Tongue (tissue), 2 donors: ENCODE data around the gene PKIG. TPM values are rescaled to one million over a fixed set of nuclear protein-coding genes. Genes with fewer than 3 reads are reported as not detected.
"Not testable (repeated sequence)": the region's sequence is repeated elsewhere in the genome, so short reads cannot be mapped to it uniquely, and the experiment has no call there.

ENCODE experiments used
- DNase-seq: peaks from one replicate; pipeline ENCODE4 v3.0.0-alpha.2; 2015
- total RNA-seq: library from RNA; depleted of rRNA; stranded (reverse); fragments of >200 nt; gene quantifications from one replicate; pipeline ENCODE4 v1.2.3, GENCODE V29; 2014

PKIG gene
- total RNA-seq, 1 donor from 2014 or later = 42.5 TPM

DNA sequence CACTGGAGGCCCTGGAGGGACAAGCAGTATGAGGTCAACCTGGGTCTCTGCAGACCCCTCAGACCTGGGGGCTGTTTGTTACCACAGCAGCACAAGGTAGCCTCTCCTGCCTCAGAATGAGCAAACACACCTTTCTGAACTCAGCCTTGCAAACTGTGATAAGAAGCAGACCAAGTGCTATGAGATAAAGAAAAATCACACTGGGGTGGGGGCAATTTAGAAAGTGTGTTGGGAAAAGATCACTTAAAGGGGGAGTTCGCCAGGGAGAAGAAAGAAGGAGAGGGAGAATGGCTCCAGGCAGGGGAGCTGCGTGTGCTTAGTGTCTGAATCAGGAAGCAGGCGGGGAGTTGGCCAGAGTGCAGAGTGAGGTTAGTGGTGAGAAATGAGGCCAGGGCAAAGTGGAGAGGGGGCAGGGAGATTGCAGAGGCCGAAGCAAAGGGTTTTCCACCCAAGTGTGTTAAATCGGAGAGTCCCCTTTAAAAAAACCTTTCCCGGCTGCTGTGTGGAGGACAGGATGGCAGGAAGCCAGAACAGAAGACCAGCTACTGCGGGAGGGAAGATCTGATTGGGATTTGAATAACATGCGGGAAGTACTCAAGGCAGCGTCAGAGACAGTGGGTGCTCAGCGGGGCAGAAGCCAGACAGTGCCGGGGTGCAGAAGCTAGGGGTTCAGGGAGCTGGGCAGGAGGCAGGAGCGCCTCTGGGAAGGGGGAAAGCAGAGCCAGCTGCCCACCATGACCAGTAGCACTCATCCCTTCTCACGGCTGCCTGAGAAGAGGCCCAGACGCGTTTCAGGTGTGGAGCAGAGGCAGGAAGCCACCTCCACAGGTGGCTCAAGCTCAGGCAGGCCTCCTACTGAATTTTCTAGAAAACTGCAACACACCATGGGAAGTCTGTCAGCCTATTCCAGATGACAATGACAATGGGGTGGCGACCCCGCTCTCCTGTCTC, 60.1 kb downstream of the PKIG start:
- DNase-seq = peak; percentile 87

DNA sequence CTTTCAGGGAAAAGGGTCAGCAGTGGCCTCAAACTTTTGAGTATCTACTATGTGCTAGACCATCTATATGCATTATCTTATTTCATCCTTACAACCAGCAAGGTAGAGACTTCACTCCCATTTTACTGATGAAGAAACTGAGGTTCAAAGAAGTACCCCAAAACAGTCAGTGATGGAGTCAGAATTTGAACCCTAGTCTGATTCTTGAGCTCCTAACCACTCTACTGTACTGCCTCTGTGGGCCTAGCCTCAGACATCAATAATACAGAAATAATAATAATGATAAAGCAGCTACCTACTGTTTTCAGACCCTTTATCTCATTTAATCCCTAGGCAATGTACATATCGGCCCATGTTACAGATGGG, 60.8 kb downstream of the PKIG start:
- DNase-seq = no peak

DNA sequence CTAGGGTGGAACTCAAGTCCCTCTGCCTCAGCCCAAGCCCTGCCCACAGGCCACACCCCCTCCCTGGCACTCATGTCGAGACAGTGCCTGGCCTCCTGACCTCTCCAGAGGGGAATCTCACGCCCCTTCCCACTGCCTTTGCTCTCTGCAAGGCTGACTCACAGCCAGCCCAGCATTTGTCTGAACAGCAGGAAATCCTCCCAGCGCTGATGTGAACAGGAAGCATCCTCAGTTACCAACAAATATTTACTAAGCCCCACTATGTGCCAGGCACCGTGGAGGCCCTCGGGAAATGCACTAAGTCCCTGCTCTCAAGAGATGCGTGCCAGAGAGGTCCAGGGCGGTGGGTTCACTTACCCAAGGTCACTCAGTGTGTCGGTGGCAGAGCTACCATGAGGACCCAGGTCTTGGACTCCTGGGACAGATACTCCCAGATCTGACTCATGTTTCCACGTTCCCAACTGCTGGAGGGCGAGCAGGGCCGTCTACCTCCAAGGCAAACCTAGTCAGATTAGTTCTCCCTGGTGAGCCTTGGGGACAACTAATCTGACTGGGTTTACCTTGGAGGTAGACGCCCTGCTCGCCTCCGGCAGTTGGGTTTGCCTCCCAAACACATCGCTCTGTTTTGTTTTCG, 61.3 kb downstream of the PKIG start:
- DNase-seq = peak; percentile 50

DNA sequence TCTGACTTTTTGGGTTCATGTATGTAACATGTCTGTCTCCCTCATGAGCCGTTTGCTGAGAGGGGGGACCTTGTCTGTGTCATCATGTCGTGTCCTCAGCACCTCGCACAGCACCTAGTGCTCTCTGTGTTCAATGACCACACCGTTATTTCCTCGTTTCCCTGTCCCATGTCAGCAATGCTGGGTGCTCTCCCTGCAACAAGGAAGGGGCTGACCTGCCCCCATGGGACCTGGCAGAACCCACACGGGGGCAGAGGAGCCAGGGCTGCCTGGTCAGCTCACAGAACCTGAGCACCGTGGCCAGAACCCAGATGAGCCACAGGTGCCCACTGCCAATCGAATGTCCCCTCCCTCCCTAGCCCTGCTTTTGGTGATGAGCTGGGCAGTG, 61.8 kb downstream of the PKIG start:
- DNase-seq = no peak

DNA sequence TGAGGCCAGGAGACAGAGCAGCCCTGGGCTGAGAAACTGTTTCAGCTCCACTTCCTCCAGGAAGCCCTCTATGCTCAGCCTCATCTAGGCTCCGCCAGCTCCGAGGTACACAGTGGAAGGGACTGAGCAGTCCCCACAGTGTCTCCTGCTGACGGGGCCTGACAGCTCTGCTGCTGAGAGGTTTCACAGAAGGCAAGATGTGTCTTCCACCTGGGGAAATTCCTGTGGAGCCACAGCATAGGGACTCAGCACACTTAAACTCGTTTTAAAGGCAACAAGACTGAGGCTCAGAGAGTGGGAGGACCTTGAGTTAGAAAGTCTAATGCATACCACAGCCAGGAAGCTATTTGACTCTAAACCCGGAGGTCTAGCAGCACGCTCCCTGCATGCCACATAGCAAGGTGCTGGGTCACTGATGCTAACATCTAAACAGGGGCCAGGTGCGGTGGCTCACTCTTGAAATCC, 62.3 kb downstream of the PKIG start:
- no peak for DNase-seq

DNA sequence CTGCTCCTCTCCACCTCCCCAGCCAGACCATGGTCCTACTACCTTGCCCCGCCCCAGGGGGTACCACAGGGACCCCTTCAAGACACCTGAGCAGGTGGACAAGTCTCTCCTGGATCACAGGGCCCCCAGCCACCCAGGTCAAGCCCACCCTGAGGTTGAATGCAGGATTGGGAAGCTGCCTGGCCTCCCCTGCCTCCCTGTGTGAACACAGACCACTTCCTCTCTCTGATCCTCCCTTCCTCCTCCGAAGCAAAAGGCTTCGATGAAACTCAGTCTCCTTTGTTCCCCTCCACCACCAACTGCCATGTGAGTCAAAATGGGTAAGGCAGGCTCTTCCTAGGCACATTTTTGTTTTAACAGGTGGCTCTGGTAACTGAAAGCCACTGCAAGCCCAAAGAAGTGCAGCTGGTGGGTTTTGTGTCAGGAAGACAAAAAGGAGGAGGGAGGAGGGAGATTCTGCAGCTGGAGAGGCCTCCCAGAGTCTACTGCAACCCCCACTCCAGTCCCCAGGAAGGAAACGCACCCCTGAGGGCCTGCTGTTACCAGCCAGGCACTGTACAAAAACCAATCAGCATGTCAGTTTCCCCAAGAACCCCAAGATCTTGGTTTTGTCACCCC, 63.8 kb downstream of the PKIG start:
- DNase-seq = peak; percentile 71

DNA sequence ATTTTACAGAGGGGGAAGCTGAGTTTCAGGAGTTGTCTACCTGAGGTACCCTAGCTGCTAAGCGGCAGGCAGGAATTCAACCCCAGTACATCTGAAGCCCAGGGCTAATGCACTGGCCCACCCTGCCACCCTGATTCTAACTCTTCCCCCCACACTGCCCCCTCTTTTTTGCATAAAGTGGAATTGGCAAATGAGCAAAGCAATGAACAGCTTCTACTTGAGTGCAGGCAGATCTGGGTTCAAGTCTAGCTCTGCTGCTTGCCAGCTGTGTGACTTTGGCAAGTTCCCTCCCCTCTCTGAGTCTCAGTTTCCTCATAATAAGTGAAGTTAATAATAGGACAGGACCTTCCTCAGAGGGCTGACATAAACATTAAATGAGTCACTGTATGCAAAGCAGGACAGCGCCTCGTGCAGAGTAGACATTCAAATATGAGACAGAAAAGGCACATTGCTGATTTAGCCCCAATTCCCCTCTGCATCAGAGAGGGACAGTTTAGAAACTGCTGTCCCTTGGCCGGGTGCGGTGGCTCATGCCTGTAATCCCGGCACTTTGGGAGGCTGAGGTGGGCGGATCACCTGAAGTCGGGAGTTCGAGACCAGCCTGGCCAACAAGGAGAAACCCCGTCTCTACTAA, 64.4 kb downstream of the PKIG start:
- DNase-seq = no peak

DNA sequence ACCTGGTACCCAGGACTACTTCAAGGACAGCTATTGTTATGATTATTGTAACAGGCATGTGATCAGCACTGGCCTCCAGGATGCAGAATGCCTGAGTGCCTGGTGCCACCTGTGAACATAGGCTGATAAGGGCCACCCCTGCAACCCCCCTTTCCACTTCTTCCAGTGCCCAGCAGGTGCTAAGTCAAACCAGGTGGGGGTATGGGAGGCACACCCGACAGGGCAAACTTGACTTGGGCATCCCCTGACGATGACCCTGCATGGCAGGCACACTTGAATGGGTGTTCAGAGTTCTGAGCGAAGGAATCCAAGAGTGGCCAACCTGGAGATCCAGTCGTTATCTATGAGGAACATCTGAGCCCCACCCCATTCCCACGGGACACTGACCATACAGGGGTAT, 65.7 kb downstream of the PKIG start:
- DNase-seq = no peak

DNA sequence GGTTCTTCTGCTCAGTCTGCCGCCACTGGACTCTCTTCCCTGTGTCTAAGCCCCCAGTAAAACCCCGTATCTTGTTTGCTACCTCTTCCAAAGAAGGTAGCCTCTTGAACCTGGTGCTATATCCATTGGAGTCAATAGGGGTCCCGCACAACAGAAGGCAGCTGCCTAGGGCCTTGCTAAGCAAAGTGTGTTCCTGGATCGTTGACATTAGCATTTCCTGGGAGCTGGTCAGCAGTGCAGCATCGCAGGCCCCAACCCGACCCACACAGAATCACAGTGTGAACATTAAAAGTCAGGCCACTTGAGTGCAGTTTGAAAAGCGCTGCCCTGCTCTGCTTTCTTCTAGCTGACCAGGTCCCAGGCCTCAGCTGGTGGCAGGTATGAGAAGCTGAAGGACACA, 66.2 kb downstream of the PKIG start:
- no peak for DNase-seq

DNA sequence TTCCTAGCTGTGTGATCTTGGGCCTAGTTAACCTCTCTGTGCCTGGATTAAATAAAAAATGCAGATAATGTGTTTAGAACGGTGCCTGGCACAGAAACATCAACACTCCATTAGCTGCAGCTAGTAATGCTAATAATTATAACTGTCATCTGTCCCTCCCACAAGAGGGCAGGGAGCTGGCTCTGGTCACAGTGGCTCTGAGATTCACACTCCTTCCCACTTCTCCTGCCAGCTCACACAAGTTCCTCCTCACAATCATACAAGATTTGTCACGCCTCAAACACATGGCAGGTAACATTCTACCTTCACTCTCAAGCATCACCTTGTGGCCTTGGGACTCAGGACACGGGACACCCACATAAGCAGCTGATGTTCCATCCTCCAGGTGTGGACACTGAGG, 66.7 kb downstream of the PKIG start:
- DNase-seq = no peak

DNA sequence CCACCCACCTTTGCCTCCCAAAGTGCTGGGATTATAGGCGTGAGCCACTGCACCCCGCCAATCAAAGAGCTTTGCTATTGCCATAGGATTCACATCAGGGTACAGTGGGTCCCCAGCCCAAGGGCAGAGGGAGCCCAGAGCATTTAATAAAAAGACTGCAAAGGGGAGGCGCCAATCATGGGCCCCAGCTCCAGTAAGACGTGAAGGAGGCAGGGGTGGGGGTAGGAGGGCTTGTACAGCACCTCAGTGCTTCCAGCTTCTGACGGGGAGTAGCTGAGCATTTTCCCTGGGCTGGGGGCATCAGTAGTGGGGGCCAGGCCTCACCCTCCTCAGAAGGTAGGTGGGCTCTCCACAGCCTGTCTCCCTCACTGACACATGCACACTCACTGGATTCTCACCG, 67.6 kb downstream of the PKIG start:
- no peak for DNase-seq

DNA sequence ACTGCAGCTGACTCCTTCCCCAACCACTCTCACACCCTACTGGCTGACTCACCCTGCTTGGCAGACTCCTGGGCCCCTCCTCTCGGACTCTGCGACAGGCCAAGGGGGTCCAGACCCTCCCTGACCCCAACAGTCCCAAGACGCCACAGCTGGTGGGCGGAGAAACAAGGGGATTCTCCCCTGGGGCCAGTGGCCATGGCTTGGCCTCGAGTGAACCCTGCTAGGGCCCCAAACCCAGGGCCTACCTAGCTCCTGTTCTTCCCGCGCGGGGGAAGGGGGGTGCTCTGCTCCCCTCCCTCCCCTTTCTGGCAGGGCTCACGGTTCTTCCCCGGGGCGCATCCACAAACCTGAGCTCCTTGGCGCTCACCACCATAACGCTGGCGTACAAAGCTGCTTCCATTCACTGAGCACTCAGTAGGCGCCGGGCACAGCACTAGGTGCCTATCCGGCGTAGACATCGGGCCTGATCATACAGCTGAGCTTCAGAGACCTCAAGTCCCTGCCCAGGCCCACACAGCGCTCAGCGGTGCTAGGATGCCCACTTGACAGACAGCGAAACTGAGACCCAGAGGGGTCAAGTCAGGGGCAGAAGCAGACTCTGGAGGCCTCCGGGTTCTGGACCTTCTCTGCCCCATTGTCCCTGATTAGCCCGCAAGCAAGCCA, 68.5 kb downstream of the PKIG start:
- no peak for DNase-seq

DNA sequence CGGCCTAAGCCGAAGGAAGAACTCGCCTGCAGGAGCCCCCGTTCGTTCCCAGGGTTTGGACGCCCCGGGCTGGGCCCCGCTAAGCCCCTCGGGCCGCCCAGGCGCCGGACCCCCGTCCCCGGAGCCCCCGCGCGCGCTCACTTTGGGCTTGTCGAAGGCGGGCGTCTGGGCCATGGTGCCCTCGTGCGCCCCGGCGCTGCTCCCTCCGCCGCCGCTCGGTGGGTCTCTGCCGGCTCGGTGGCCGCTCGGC, 69.0 kb downstream of the PKIG start:
- DNase-seq = no peak

DNA sequence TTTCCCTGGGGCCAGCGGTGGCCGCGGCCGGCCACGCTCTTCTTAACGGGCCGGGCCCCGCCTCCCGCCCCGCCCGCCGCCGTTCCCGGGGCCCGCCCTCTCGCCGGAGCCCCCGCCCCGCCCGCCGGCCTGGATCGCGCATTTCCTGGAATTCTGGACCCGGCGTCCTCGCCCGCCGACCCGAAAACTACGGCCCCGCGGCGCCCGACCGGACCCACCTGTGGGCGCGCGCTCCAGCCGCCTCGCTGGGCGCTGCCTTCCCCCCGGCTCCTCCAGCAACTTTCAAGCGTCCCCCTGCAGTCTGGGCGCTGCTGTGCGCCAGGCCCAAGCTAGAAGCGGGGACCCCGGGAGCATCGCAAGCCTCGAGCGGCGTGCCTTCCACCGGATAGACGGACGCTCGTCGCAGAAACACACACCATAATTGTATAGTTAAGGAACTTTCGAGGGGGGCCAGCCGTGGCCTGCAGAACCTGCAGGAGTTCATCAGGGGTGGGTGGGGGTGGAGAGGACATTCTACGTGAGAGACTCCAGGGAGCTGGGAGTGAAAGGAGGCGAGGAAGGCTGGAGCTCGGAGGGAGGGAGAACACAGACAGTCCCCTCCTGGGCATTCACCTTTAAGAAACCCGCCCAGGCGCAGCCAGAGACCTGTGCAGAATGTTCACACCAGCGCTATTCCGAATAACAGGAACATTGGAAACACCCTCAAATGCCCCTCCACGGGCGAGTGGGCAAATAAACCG, 69.5 kb downstream of the PKIG start, which contains the start of gene ADA:
ADA (minus strand) TSS at position 16 of the 740 bp plus-strand sequence. CDS start 92 bp downstream, outside the sequence.
- DNase-seq = peak; percentile 62

DNA sequence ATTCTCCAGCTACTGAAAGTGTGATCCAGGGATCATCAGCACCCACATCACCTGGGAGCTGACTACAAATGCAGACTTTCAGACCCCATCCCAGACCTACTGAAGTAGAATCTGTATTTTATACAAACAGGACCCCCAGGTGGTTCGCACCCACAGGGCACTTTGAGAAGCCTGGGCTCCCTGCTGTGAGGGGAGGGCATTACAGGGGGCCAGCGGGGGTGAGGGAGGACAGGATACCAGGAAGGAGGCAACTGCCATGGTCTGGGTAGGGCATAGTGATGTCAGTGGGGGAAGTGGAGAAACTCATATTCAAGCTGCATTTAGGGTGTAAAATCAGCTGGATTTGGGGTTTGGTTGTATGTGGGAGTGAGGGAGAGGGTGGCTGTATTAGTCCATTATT, 71.2 kb downstream of the PKIG start:
- no peak for DNase-seq

DNA sequence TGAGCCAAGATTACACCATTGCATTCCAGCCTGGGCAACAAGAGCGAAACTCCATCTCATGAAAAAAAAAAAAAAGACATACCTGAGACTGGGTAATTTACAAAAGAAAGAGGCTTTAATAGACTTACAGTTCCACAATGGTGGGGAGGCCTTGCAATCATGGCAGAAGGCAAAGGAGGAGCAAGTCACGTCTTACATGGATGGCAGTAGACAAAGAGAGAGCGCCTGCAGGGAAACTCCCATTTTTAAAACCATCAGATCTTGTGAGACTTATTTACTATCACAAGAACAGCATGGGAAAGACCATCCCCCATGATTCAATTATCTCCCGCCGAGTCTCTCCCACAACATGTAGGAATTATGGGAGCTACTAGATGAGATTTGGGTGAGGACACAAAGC, 71.8 kb downstream of the PKIG start:
- not testable (repeated sequence) for DNase-seq

DNA sequence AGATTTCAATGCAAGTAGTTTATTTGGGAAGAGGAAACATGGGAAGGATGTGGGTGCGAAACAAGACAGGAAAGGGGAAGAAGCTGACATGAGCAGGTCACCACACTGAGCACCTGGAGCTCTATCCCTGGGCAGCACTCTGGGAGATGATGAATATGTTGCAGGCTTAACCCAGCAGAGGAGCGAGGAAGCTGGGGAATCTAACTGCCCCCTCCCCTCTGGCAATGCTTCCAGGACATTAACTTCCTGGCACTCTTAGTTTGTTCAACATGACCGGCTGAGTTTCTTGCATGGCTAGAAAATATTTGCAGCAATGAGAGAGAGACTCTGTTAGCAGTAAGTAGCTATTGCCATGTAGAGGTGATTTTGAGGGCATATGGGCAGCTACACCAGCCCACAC, 74.1 kb downstream of the PKIG start:
- DNase-seq = no peak

DNA sequence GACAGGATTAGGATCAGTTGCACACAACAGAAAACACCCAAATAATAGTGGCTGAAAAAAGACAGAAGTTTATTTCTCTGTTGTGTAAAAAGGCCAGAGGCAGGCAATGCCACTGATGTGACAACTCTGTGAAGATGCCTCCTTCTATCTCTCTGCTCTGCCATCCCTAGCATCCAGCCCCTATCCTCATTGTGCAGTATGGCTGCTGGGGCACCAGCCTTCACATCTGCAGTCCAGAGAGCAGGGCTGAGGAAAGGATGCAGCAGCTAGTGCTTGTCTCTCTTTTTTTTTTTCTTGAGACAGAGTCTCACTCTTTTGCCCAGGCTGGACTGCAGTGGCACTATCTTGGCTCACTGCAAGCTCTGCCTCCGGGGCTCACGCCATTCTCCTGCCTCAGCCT, 75.5 kb downstream of the PKIG start:
- no peak for DNase-seq

DNA sequence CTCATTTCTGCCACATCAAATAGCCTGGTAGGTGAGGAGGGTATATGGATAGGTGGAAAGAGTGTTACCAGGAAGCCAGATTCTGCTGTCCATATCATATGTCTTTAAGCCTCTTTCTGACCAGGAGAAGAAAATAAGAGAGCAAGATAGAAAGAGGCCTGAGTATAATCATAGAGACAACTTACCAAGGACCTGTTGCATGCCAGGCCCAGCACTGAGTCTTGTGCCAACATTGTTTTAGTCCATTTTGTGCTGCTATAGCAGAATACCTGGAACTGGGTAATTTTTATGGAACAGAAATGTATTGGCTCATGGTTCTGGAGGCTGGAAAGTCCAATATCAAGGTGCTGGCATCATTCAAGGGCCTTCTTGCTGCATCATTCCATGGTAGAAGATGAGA, 76.4 kb downstream of the PKIG start:
- no peak for DNase-seq

DNA sequence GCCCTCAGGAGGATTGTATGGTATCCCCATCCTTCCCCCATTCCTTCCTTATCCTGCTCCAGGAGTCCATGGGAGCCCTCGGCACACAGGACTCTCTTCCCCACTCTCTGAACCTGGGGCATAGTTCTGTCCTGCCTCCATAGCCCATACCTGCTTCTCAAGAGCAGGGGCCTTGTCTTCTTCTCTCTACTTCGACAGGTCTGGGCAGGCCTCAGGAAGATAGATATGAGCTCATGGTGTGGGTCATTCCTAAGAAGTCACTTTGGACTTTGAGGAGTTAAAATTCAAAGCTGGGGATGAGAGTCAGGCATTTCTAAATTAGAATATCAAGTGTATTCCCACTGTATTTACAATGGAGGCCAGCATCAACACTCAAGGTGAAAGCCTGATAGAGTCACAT, 77.6 kb downstream of the PKIG start:
- no peak for DNase-seq

DNA sequence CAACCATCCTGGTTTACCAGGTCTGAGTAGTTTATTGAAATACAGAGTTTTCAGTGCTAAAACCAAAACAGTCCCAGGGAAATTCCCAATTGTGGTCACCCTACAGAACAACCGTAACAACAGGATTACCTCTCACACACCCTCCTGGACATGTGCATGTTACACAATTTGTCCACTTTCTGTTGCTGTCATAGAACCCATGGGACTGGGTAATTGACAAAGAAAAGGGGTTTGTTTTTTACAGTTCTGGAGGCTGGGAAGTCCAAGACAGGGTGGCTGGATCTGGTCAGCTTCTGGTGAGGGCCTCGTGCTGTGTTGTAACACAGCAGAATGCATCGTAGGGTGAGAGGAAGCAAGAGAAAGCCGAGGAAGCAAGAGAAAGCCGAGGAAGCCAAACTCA, 78.2 kb downstream of the PKIG start:
- no peak for DNase-seq

DNA sequence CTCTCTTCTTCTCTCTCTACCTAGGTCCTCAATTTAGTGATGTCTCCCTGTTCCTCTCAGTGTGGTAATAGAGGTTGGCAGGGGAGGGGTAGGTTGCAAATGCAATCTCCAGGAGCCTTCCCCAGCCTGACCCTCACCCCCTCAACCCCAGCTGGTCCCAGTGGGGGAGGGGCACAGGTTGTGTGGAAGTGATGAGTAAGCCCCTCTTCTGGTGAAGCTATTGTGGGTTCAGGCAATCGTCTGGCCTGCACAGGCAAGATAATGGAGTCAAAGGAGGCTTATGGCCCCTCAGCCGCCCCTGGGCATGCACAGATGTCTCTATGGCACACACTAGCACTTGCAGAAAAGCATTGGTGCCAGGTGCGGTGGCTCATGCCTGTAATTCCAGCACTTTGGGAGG, 79.9 kb downstream of the PKIG start:
- no peak for DNase-seq
